ENCODE measurements around the gene TMEM219. TPM values are rescaled to one million over a fixed set of nuclear protein-coding genes. Genes with fewer than 3 reads are reported as not detected.

The TMEM219 gene
- total RNA-seq, 3 donors from 2014 or later (not counting 1 experiment from before 2014, with no cell fraction given), result 50.2 to 69.5 (median 50.8) TPM

GRCh38 chr16:29915590-29916247 lies 46.2 kb upstream of the TMEM219 start:
- no peak for ATAC-seq
- no peak overlapping the region for H3K27ac Mint-ChIP-seq
- no peaks in the 10 kb centered on the region for H3K27me3 Mint-ChIP-seq (ENCODE audit: low read depth in 2 of 2)
- H3K4me3 Mint-ChIP-seq, result no peak overlapping the region
- H3K27me3 ChIP-seq (ENCODE audit: control insufficient read depth, insufficient read depth, low read length), result no peaks in the 10 kb centered on the region
- H3K9me3 ChIP-seq (ENCODE audit: control insufficient read depth, insufficient read depth, low read length), result no peaks in the 10 kb centered on the region
- H3K9me3 Mint-ChIP-seq, result no peaks in the 10 kb centered on the region
- H3K4me1 Mint-ChIP-seq, result peaks cover 3 to 6% of the 10 kb centered on the region in 2 donors
- H3K36me3 ChIP-seq (ENCODE audit: control insufficient read depth, insufficient read depth, low read length), result peaks cover 33% of the 10 kb centered on the region
- H3K4me3 ChIP-seq (ENCODE audit: low read length), result no peak overlapping the region
- H3K4me1 ChIP-seq (ENCODE audit: control insufficient read depth, insufficient read depth, low read length), result no peaks in the 10 kb centered on the region
- WGBS (ENCODE audit: insufficient coverage), result 92% methylated on average over 6 of the region's 6 CpGs
- TF ChIP-seq, protein P1, sequence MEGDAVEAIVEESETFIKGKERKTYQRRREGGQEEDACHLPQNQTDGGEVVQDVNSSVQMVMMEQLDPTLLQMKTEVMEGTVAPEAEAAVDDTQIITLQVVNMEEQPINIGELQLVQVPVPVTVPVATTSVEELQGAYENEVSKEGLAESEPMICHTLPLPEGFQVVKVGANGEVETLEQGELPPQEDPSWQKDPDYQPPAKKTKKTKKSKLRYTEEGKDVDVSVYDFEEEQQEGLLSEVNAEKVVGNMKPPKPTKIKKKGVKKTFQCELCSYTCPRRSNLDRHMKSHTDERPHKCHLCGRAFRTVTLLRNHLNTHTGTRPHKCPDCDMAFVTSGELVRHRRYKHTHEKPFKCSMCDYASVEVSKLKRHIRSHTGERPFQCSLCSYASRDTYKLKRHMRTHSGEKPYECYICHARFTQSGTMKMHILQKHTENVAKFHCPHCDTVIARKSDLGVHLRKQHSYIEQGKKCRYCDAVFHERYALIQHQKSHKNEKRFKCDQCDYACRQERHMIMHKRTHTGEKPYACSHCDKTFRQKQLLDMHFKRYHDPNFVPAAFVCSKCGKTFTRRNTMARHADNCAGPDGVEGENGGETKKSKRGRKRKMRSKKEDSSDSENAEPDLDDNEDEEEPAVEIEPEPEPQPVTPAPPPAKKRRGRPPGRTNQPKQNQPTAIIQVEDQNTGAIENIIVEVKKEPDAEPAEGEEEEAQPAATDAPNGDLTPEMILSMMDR (IDR thresholded peaks at IDR 0.05), result no peak
- intact Hi-C loops (cut with micrococcal nuclease), result no loop called here
- DNase-seq, result no peak
- no peak overlapping the region for H3K27ac ChIP-seq (ENCODE audit: low read length)
- peaks cover 4% of the 10 kb centered on the region for H3K36me3 Mint-ChIP-seq

- DNase-seq (no peak), ATAC-seq (no peak)
- H3K9me3 Mint-ChIP-seq, result no peaks in the 10 kb centered on the region
- H3K4me3 Mint-ChIP-seq, result no peak overlapping the region
- H3K36me3 Mint-ChIP-seq, result peaks cover 10% of the 10 kb centered on the region
- TF ChIP-seq, protein P1 (IDR thresholded peaks at IDR 0.05), result no peak
- Histone ChIP-seq H3K27ac (ENCODE audit: low read length) (no peak overlapping the region), H3K36me3 (ENCODE audit: control insufficient read depth, insufficient read depth, low read length) (peaks cover 41% of the 10 kb centered on the region), H3K9me3 (ENCODE audit: control insufficient read depth, insufficient read depth, low read length) (no peaks in the 10 kb centered on the region), H3K4me3 (ENCODE audit: low read length) (no peak overlapping the region), H3K27me3 (ENCODE audit: control insufficient read depth, insufficient read depth, low read length) (no peaks in the 10 kb centered on the region), H3K4me1 (ENCODE audit: control insufficient read depth, insufficient read depth, low read length) (no peaks in the 10 kb centered on the region)
- H3K27ac Mint-ChIP-seq, result no peak overlapping the region
- H3K27me3 Mint-ChIP-seq (ENCODE audit: low read depth in 2 of 2), result no peaks in the 10 kb centered on the region
- 100% methylated on average over 1 of the region's 1 CpG for WGBS (ENCODE audit: insufficient coverage)
- peaks cover 10% of the 10 kb centered on the region in 2 donors for H3K4me1 Mint-ChIP-seq
- intact Hi-C loops (cut with micrococcal nuclease), result no loop called here
Measured at GRCh38 chr16:29916979-29917378, 44.9 kb upstream of the TMEM219 start.

DNA sequence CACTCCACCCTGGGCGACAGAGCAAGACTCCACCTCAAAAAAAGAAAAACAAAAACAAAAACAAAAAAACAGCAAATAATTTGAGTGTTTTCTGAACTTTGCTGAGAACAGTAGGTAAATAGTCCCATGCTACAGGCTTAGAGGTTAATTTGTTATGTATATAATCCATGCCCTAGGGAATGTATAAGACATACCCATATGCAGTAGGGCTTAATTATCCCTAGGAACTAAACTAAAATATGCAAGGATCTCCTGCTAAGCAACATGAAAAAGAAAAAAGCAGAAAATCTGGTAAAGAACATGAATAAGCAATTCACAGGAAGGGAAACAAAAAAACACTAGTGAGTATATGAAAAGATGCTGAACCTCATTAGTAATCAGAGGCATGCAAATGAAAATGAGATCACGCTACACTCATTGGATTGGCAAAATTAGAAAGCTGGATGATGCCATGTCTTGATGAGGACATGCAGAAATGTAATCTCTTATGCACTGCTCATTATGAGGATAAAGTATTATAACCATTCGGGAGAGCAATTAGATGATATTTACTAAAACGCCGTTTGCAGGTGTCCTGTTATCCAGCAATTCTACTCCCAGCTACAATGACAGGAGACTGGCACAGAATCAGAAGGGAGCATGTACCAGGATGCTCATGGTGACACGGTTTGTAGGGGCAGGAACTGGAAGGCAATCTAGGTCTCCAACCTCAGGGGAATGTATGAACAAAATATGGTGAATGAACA lies 41.4 kb upstream of the TMEM219 start:
- Histone ChIP-seq H3K4me1 (ENCODE audit: control insufficient read depth, insufficient read depth, low read length) (peaks cover 10% of the 10 kb centered on the region), H3K36me3 (ENCODE audit: control insufficient read depth, insufficient read depth, low read length) (peaks cover 44% of the 10 kb centered on the region), H3K9me3 (ENCODE audit: control insufficient read depth, insufficient read depth, low read length) (no peaks in the 10 kb centered on the region), H3K27ac (ENCODE audit: low read length) (no peak overlapping the region), H3K4me3 (ENCODE audit: low read length) (no peak overlapping the region), H3K27me3 (ENCODE audit: control insufficient read depth, insufficient read depth, low read length) (no peaks in the 10 kb centered on the region)
- ATAC-seq, result no peak
- H3K9me3 Mint-ChIP-seq, result no peaks in the 10 kb centered on the region
- peaks cover 24 to 29% of the 10 kb centered on the region in 2 donors for H3K4me1 Mint-ChIP-seq
- no peak for DNase-seq
- intact Hi-C loops (cut with micrococcal nuclease), result no loop called here
- TF ChIP-seq, protein P1 (IDR thresholded peaks at IDR 0.05), result no peak
- H3K36me3 Mint-ChIP-seq, result peaks cover 10% of the 10 kb centered on the region
- H3K27ac Mint-ChIP-seq, result no peak overlapping the region
- no peaks in the 10 kb centered on the region for H3K27me3 Mint-ChIP-seq (ENCODE audit: low read depth in 2 of 2)
- 96% methylated on average over 3 of the region's 6 CpGs for WGBS (ENCODE audit: insufficient coverage)
- H3K4me3 Mint-ChIP-seq, result no peak overlapping the region

Data from natural killer cell (primary cell).